ENCODE results near the gene PTPRN2. TPM values are rescaled to one million over a fixed set of nuclear protein-coding genes. Genes with fewer than 3 reads are reported as not detected.

Gene PTPRN2
- total RNA-seq, 1 experiment from 2014 or later: not detected

- H3K27me3 ChIP-seq (ENCODE audit: insufficient read depth, low read depth): peaks cover 97% of the 10 kb centered on the region
- TF ChIP-seq EZH2 (IDR thresholded peaks at IDR 0.05; ENCODE audit: low read depth): no peak
- TF ChIP-seq CTCF (conservative IDR thresholded peaks at IDR 0.05): no peak
- no peaks in the 10 kb centered on the region for H3K36me3 ChIP-seq (ENCODE audit: low read depth)
- no peaks in the 10 kb centered on the region for H3F3A ChIP-seq (ENCODE audit: insufficient read depth, low read depth)
- H3K4me1 ChIP-seq (replicated peaks; ENCODE audit: insufficient read depth): no peaks in the 10 kb centered on the region
- H3K4me2 ChIP-seq: no peak overlapping the region
- no peaks in the 10 kb centered on the region for H4K20me1 ChIP-seq (ENCODE audit: insufficient read depth)
- DNase-seq: no peak
- no peak overlapping the region for H3K27ac ChIP-seq
- H3K79me2 ChIP-seq (ENCODE audit: low read depth): no peaks in the 10 kb centered on the region
- BruUV-seq (replicated peaks): no TSS peak
- no peaks in the 10 kb centered on the region for H3K9me2 ChIP-seq (ENCODE audit: insufficient read depth)
- CTCF ChIA-PET: no interaction called here
- no peak overlapping the region for H3K4me3 ChIP-seq
- intact Hi-C loops (cut with micrococcal nuclease; ENCODE audit: unreplicated experiment): no loop called here
- no peak overlapping the region for H2AFZ ChIP-seq
- 0 out of 2 replicates have a peak, but pooled peaks cover 3% of the 10 kb centered on the region for H3K9me3 ChIP-seq (ENCODE audit: insufficient read depth, low read depth)
- POLR2A ChIA-PET (ENCODE audit: unreplicated experiment): no interaction called here
Observed at GRCh38 chr7:157773361-157773760, 814.3 kb downstream of the PTPRN2 start.

- no peak overlapping the region for H3K4me2 ChIP-seq
- H3K9me3 ChIP-seq (ENCODE audit: insufficient read depth, low read depth): 0 out of 2 replicates have a peak, but pooled peaks cover 3% of the 10 kb centered on the region
- DNase-seq: no peak
- intact Hi-C loops (cut with micrococcal nuclease; ENCODE audit: unreplicated experiment): no loop called here
- H3K79me2 ChIP-seq (ENCODE audit: low read depth): no peaks in the 10 kb centered on the region
- BruUV-seq (replicated peaks): no TSS peak
- TF ChIP-seq CTCF (conservative IDR thresholded peaks at IDR 0.05): no peak
- no peak for TF ChIP-seq EZH2 (IDR thresholded peaks at IDR 0.05; ENCODE audit: low read depth)
- no peak overlapping the region for H2AFZ ChIP-seq
- no peaks in the 10 kb centered on the region for H3K4me1 ChIP-seq (replicated peaks; ENCODE audit: insufficient read depth)
- H3K4me3 ChIP-seq: no peak overlapping the region
- POLR2A ChIA-PET (ENCODE audit: unreplicated experiment): no interaction called here
- H3K9me2 ChIP-seq (ENCODE audit: insufficient read depth): no peaks in the 10 kb centered on the region
- no peaks in the 10 kb centered on the region for H3F3A ChIP-seq (ENCODE audit: insufficient read depth, low read depth)
- H4K20me1 ChIP-seq (ENCODE audit: insufficient read depth): no peaks in the 10 kb centered on the region
- CTCF ChIA-PET: no interaction called here
- H3K36me3 ChIP-seq (ENCODE audit: low read depth): no peaks in the 10 kb centered on the region
- no peak overlapping the region for H3K27ac ChIP-seq
- H3K27me3 ChIP-seq (ENCODE audit: insufficient read depth, low read depth): peaks cover 97% of the 10 kb centered on the region
Observed at GRCh38 chr7:157772486-157773130, 815.0 kb downstream of the PTPRN2 start.

- Histone ChIP-seq H3K9me3 (ENCODE audit: insufficient read depth, low read depth) (0 out of 2 replicates have a peak, but pooled peaks cover 3% of the 10 kb centered on the region), H3K36me3 (ENCODE audit: low read depth) (no peaks in the 10 kb centered on the region), H3K9me2 (ENCODE audit: insufficient read depth) (no peaks in the 10 kb centered on the region), H3K4me3 (no peak overlapping the region), H3K4me2 (no peak overlapping the region), H2AFZ (no peak overlapping the region), H3K27me3 (ENCODE audit: insufficient read depth, low read depth) (peaks cover 97% of the 10 kb centered on the region), H3K79me2 (ENCODE audit: low read depth) (no peaks in the 10 kb centered on the region), H3F3A (ENCODE audit: insufficient read depth, low read depth) (no peaks in the 10 kb centered on the region), H3K27ac (no peak overlapping the region), H4K20me1 (ENCODE audit: insufficient read depth) (no peaks in the 10 kb centered on the region), H3K4me1 (replicated peaks; ENCODE audit: insufficient read depth) (no peaks in the 10 kb centered on the region)
- intact Hi-C loops (cut with micrococcal nuclease; ENCODE audit: unreplicated experiment): no loop called here
- CTCF ChIA-PET: no interaction called here
- POLR2A ChIA-PET (ENCODE audit: unreplicated experiment): no interaction called here
- DNase-seq: no peak
- no TSS peak for BruUV-seq (replicated peaks)
- TF ChIP-seq CTCF (conservative IDR thresholded peaks at IDR 0.05) (no peak), EZH2 (IDR thresholded peaks at IDR 0.05; ENCODE audit: low read depth) (no peak)
Observed at GRCh38 chr7:157771689-157772088, 815.9 kb downstream of the PTPRN2 start.

Data from PC-9 (cell line).